ENCODE measurements around the gene OLA1. TPM values are rescaled to one million over a fixed set of nuclear protein-coding genes. Genes with fewer than 3 reads are reported as not detected.

Gene OLA1
- total RNA-seq, 1 donor from 2014 or later: 323 TPM

DNA sequence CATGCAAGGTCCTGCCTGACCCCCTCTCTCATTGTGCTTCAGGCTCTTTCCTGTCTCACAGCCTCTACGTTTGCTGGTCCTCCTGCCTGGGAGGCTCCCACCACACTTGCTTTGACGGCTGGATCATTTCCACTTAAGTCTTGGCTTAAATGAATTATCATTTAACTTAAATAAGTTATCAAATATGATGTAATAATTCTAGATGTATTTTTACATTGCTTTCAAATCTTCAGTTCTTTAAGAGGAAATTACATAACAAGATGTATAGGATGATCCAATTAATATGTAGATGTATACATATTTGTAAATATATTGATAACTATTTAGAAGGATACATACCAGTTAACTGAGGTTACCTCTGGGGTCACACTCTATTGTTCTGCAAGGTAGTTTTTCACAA lies 180.5 kb downstream of the OLA1 start:
- Histone ChIP-seq H3K36me3 (no peaks in the 10 kb centered on the region), H3K4me2 (no peak overlapping the region), H3K4me3 (no peak overlapping the region), H2AFZ (replicated peaks) (no peak overlapping the region), H3K27me3 (peaks cover 28% of the 10 kb centered on the region), H3K4me1 (peaks cover 17% of the 10 kb centered on the region), H3K79me2 (ENCODE audit: low read depth) (no peaks in the 10 kb centered on the region), H3F3A (ENCODE audit: low read depth) (peaks cover 11% of the 10 kb centered on the region), H3K27ac (no peak overlapping the region), H3K9me3 (ENCODE audit: low read depth) (no peaks in the 10 kb centered on the region), H3K9ac (no peak overlapping the region), H4K20me1 (ENCODE audit: low read depth) (peaks cover 5% of the 10 kb centered on the region)
- Mint-ChIP-seq H3K27me3 (ENCODE audit: insufficient read depth, low read depth) (peaks cover 6% of the 10 kb centered on the region), H3K36me3 (no peaks in the 10 kb centered on the region), H3K27ac (no peak overlapping the region), H3K4me3 (no peak overlapping the region), H3K9me3 (no peaks in the 10 kb centered on the region), H3K4me1 (peaks cover 22% of the 10 kb centered on the region)
- TF ChIP-seq EZH2 (IDR thresholded peaks at IDR 0.05) (no peak), EZH2phosphoT487 (IDR thresholded peaks at IDR 0.05) (no peak)
- TF ChIP-seq, protein P1, sequence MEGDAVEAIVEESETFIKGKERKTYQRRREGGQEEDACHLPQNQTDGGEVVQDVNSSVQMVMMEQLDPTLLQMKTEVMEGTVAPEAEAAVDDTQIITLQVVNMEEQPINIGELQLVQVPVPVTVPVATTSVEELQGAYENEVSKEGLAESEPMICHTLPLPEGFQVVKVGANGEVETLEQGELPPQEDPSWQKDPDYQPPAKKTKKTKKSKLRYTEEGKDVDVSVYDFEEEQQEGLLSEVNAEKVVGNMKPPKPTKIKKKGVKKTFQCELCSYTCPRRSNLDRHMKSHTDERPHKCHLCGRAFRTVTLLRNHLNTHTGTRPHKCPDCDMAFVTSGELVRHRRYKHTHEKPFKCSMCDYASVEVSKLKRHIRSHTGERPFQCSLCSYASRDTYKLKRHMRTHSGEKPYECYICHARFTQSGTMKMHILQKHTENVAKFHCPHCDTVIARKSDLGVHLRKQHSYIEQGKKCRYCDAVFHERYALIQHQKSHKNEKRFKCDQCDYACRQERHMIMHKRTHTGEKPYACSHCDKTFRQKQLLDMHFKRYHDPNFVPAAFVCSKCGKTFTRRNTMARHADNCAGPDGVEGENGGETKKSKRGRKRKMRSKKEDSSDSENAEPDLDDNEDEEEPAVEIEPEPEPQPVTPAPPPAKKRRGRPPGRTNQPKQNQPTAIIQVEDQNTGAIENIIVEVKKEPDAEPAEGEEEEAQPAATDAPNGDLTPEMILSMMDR (IDR thresholded peaks at IDR 0.05): no peak
- no peak for DNase-seq (ENCODE audit: low spot score)

DNA sequence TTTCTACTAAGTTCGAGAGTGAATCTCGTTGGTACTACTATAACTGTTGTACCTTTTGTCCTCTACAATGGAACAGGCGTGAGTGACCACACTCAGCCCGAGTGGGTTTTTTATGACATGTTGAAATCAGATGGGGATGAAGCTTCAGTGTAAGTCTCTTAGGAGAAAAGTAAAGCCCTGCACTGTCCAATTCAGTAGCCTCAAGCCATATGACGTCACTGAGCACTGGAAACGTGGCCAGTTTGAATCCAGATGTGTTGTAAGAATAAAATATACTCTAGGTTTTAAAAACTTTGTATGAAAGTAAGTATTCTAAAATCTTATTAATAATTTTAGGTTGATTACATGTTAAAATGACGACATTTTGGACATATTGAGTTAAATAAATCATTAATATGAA lies 181.5 kb downstream of the OLA1 start:
- Mint-ChIP-seq H3K4me1 (peaks cover 23% of the 10 kb centered on the region), H3K36me3 (no peaks in the 10 kb centered on the region), H3K27me3 (ENCODE audit: insufficient read depth, low read depth) (peaks cover 7% of the 10 kb centered on the region), H3K27ac (no peak overlapping the region), H3K9me3 (no peaks in the 10 kb centered on the region), H3K4me3 (no peak overlapping the region)
- H3K9me3 ChIP-seq (ENCODE audit: low read depth): no peaks in the 10 kb centered on the region
- peaks cover 20% of the 10 kb centered on the region for H3F3A ChIP-seq (ENCODE audit: low read depth)
- H4K20me1 ChIP-seq (ENCODE audit: low read depth): peaks cover 12% of the 10 kb centered on the region
- H3K27me3 ChIP-seq: peaks cover 36% of the 10 kb centered on the region
- DNase-seq (ENCODE audit: low spot score): no peak
- peaks cover 19% of the 10 kb centered on the region for H3K4me1 ChIP-seq
- no peak overlapping the region for H3K4me3 ChIP-seq
- no peaks in the 10 kb centered on the region for H3K36me3 ChIP-seq
- H3K79me2 ChIP-seq (ENCODE audit: low read depth): no peaks in the 10 kb centered on the region
- H3K9ac ChIP-seq: no peak overlapping the region
- H3K4me2 ChIP-seq: no peak overlapping the region
- no peak overlapping the region for H3K27ac ChIP-seq
- H2AFZ ChIP-seq (replicated peaks): no peak overlapping the region
- TF ChIP-seq EZH2phosphoT487 (IDR thresholded peaks at IDR 0.05): no peak
- TF ChIP-seq EZH2 (IDR thresholded peaks at IDR 0.05): no peak
- TF ChIP-seq, protein P1 (IDR thresholded peaks at IDR 0.05): no peak

DNA sequence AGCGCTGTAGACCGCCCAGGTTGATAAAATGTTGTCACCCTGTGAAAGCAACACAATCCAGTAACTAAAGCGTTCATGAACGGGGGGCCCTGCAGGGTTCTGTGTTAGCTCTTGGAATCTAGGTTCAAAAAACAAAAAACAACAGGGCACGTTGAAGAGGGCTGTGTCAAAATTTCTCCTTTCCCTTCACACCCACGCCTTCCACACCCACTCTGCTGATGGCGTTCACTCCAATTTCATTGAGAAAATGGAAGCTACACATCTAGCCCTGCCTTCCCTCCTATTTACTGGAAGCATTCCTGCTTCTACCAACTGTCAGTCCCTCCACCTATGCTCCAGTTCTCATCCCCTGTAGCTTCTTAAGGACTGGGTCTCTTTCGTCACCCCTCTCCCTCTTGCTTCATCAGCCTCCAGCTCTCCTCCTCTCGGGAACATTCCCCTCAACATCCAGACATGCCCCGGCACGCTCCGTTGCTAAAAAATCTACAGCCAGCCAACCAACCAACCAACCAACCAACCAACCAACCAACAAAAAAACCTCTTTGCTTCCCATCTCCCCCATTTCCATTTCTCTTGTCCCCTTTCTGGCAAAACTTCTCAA lies 184.7 kb downstream of the OLA1 start:
- peaks cover 24% of the 10 kb centered on the region for H3K4me1 ChIP-seq
- peaks cover 2% of the 10 kb centered on the region for H3K36me3 Mint-ChIP-seq
- H3K9me3 Mint-ChIP-seq: peaks cover 9% of the 10 kb centered on the region
- TF ChIP-seq EZH2 (IDR thresholded peaks at IDR 0.05): no peak
- TF ChIP-seq, protein P1 (IDR thresholded peaks at IDR 0.05): no peak
- no peak for TF ChIP-seq EZH2phosphoT487 (IDR thresholded peaks at IDR 0.05)
- H3K4me2 ChIP-seq: peak overlapping the region; percentile 57
- H3F3A ChIP-seq (ENCODE audit: low read depth): peaks cover 21% of the 10 kb centered on the region
- no peak overlapping the region for H3K9ac ChIP-seq
- H3K27me3 Mint-ChIP-seq (ENCODE audit: insufficient read depth, low read depth): peaks cover 10% of the 10 kb centered on the region
- H3K27ac ChIP-seq: no peak overlapping the region
- peaks cover 38% of the 10 kb centered on the region for H3K4me1 Mint-ChIP-seq
- H4K20me1 ChIP-seq (ENCODE audit: low read depth): peaks cover 12% of the 10 kb centered on the region
- H3K4me3 Mint-ChIP-seq: peak overlapping the region; percentile 64
- peak overlapping the region; percentile 50 for H3K27ac Mint-ChIP-seq
- H3K9me3 ChIP-seq (ENCODE audit: low read depth): no peaks in the 10 kb centered on the region
- no peak overlapping the region for H2AFZ ChIP-seq (replicated peaks)
- peaks cover 49% of the 10 kb centered on the region for H3K27me3 ChIP-seq
- H3K36me3 ChIP-seq: no peaks in the 10 kb centered on the region
- DNase-seq (ENCODE audit: low spot score): no peak
- H3K79me2 ChIP-seq (ENCODE audit: low read depth): no peaks in the 10 kb centered on the region
- no peak overlapping the region for H3K4me3 ChIP-seq

All from neural progenitor cell (in vitro differentiated cells).